ENCODE data around the gene RUBCNL. TPM values are rescaled to one million over a fixed set of nuclear protein-coding genes. Genes with fewer than 3 reads are reported as not detected.

Gene RUBCNL
- polyA plus RNA-seq, 2 of the 4 experiments (the other 2 are of a cell fraction): not detected

GRCh38 chr13:46388308-46388707 lies 1.3 kb upstream of the RUBCNL start:
- Histone ChIP-seq H3K9me3 (no peaks in the 10 kb centered on the region), H3K4me2 (no peak overlapping the region), H3K4me3 (no peak overlapping the region), H3K27ac (no peak overlapping the region), H3K4me1 (no peaks in the 10 kb centered on the region)
- ChIA-PET CTCF (interaction anchor here (1.6 kb wide), 1 partner anchor 67 kb away, joined by 4 read pairs; no protein-coding TSS in a partner anchor), POLR2A (no interaction called here)
- ATAC-seq (no peak), DNase-seq (ENCODE audit: low read depth in 1 of 2, low spot score in 1 of 2) (no peak), FAIRE-seq (no peak)
- TF ChIP-seq EP300 (IDR thresholded peaks at IDR 0.05): no peak
- TF ChIP-seq CHD2 (IDR thresholded peaks at IDR 0.05; ENCODE audit: low read length, partially characterized antibody): no peak
- TF ChIP-seq E2F6 (IDR thresholded peaks at IDR 0.05; ENCODE audit: borderline replicate concordance, low read depth): no peak
- TF ChIP-seq ZNF302 (CRISPR knock-in tag; IDR thresholded peaks at IDR 0.05): no peak
- no peak for TF ChIP-seq PBX3 (IDR thresholded peaks at IDR 0.05)
- no peak for TF ChIP-seq NR3C1 (IDR thresholded peaks at IDR 0.05)
- TF ChIP-seq ZSCAN20 (CRISPR knock-in tag; IDR thresholded peaks at IDR 0.05): no peak
- WGBS (ENCODE audit: missing lambda C conversion rate): 71% methylated on average over 6 of the region's 6 CpGs

- ATAC-seq: peak; percentile 22 to 48; a peak in 3 of 6 replicates
- H3K4me1 ChIP-seq: no peaks in the 10 kb centered on the region
- DNase-seq (ENCODE audit: low read depth in 1 of 2, low spot score in 1 of 2): no peak
- no peak for FAIRE-seq
- no peaks in the 10 kb centered on the region for H3K9me3 ChIP-seq
- H3K4me3 ChIP-seq: peak overlapping the region; percentile 49
- CTCF ChIA-PET: interaction anchor here (1.1 to 1.6 kb wide), 2 partner anchors 10 to 65 kb away, joined by 4 read pairs; no protein-coding TSS in a partner anchor
- H3K4me2 ChIP-seq: peak overlapping the region; percentile 98
- POLR2A ChIA-PET: no interaction called here
- WGBS (ENCODE audit: missing lambda C conversion rate): 37% methylated on average over 21 of the region's 37 CpGs
- H3K27ac ChIP-seq: no peak overlapping the region
- no peak for TF ChIP-seq HOXB5 (CRISPR knock-in tag; IDR thresholded peaks at IDR 0.05)
- TF ChIP-seq MAFK (IDR thresholded peaks at IDR 0.05; ENCODE audit: partially characterized antibody): no peak
- TF ChIP-seq NPAS2 (CRISPR knock-in tag; IDR thresholded peaks at IDR 0.05; ENCODE audit: borderline replicate concordance): no peak
- TF ChIP-seq CBX2 (IDR thresholded peaks at IDR 0.05; ENCODE audit: borderline replicate concordance, low read depth): no peak
- no peak for TF ChIP-seq BCL3 (IDR thresholded peaks at IDR 0.05)
- TF ChIP-seq JUNB (IDR thresholded peaks at IDR 0.05): no peak
- TF ChIP-seq ESRRA (IDR thresholded peaks at IDR 0.05; ENCODE audit: borderline replicate concordance, low read length): no peak
- no peak for TF ChIP-seq EP300 (IDR thresholded peaks at IDR 0.05)
- no peak for TF ChIP-seq HMGXB4 (CRISPR knock-in tag; IDR thresholded peaks at IDR 0.05; ENCODE audit: borderline replicate concordance)
- no peak for TF ChIP-seq POLR2A (IDR thresholded peaks at IDR 0.05; ENCODE audit: low read length)
- TF ChIP-seq E2F6 (IDR thresholded peaks at IDR 0.05; ENCODE audit: borderline replicate concordance, low read depth): no peak
- no peak for TF ChIP-seq EHMT2 (IDR thresholded peaks at IDR 0.05; ENCODE audit: low read depth)
- no peak for TF ChIP-seq ZNF302 (CRISPR knock-in tag; IDR thresholded peaks at IDR 0.05)
- TF ChIP-seq ZFP36 (IDR thresholded peaks at IDR 0.05; ENCODE audit: borderline replicate concordance, partially characterized antibody): no peak
- no peak for TF ChIP-seq FOSL2 (IDR thresholded peaks at IDR 0.05)
- TF ChIP-seq FOSL2 (CRISPR knock-in tag; IDR thresholded peaks at IDR 0.05): no peak
- no peak for TF ChIP-seq JUN (IDR thresholded peaks at IDR 0.05)
- TF ChIP-seq HOXA7 (CRISPR knock-in tag; IDR thresholded peaks at IDR 0.05): no peak
- TF ChIP-seq GATA3 (IDR thresholded peaks at IDR 0.05; ENCODE audit: borderline replicate concordance): no peak
- TF ChIP-seq RAD21 (conservative IDR thresholded peaks at IDR 0.05 in 1 of 2, IDR thresholded peaks at IDR 0.05 in 1 of 2): no peak
- TF ChIP-seq SMC3 (IDR thresholded peaks at IDR 0.05): no peak
These were observed 524 bp downstream of the RUBCNL start for GRCh38 chr13:46386392-46387063.
